ENCODE data around the gene WDR17.

- TF ChIP-seq FOXA1 (IDR thresholded peaks at IDR 0.05) (no peak), ELF4 (IDR thresholded peaks at IDR 0.05) (no peak)
Observed at GRCh38 chr4:176209535-176209934, 143.9 kb downstream of the WDR17 start.

Measured in HEK293T (cell line).